ENCODE results near the gene MARVELD3.

DNA sequence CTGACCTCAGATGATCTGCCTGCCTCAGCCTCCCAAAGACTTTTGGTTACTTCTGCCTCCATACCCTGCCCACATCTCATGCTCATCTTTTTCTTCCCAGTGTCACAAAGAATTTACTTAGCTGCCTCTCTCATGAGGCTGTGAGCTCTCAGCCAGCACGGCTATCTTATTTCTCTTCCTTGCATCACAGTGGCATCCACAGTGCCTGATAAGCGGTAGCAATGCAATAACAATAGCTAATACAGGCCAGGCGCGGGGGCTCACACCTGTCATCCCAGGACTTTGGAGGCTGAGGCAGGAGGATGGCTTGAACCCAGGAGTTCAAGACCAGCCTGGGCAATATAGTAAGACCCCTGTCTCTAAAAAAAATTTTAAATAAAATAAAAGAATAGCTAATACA, 15.5 kb upstream of the MARVELD3 start:
- TF ChIP-seq CTCF (IDR thresholded peaks at IDR 0.05) (no peak), EZH2 (IDR thresholded peaks at IDR 0.05; ENCODE audit: borderline replicate concordance, insufficient read depth, low read depth, low read length, poor library complexity, severe bottlenecking) (no peak)

All from B cell (primary cell).